Esophagus mucosa (tissue), 1 donor: ENCODE data around the gene PFDN2. TPM values are rescaled to one million over a fixed set of nuclear protein-coding genes. Genes with fewer than 3 reads are reported as not detected.

ENCODE experiments used
- ATAC-seq: fragments of 200-7000 bp; cut with Tn5 transposase; one replicate; pipeline ENCODE4 v1.9.1; 2020
- total RNA-seq: library from RNA; stranded (reverse); gene quantifications from one replicate; pipeline ENCODE4 v1.2.4, GENCODE V29; 2023
- donor health status: DM: yes; HTN: yes; CAD: no.

The PFDN2 gene
- 46.2 TPM for total RNA-seq

GRCh38 chr1:161117759-161118581 lies at the start of gene PFDN2, which contains the start of gene NIT1:
TSS of gene PFDN2 (minus strand) at chr1:161118037. CDS start at chr1:161118026, 11 bp downstream.
TSS of gene NIT1 (plus strand) at chr1:161118105. CDS start at chr1:161118177, 72 bp downstream.
- peak; percentile 71 for ATAC-seq

- no peak for ATAC-seq
Measured at GRCh38 chr1:161166669-161167548, 49.1 kb upstream of the PFDN2 start.

- peak; percentile 95 for ATAC-seq
Measured at GRCh38 chr1:161165742-161166668, 48.2 kb upstream of the PFDN2 start, which contains the start of gene PPOX. TSS of gene PPOX (plus strand) at chr1:161166426. CDS start at chr1:161166848, 422 bp downstream.

GRCh38 chr1:161164901-161165610 lies 47.2 kb upstream of the PFDN2 start:
- ATAC-seq, result no peak

GRCh38 chr1:161163793-161164192 lies 46.0 kb upstream of the PFDN2 start:
- no peak for ATAC-seq

GRCh38 chr1:161162806-161163205 lies 45.0 kb upstream of the PFDN2 start:
- ATAC-seq, result no peak

- no peak for ATAC-seq
Measured at GRCh38 chr1:161162052-161162451, 44.2 kb upstream of the PFDN2 start.

GRCh38 chr1:161161652-161162051 lies 43.8 kb upstream of the PFDN2 start:
- no peak for ATAC-seq

- no peak for ATAC-seq
Measured at GRCh38 chr1:161160671-161161145, 42.9 kb upstream of the PFDN2 start.

GRCh38 chr1:161159913-161160243 lies 42.0 kb upstream of the PFDN2 start:
- ATAC-seq, result no peak

GRCh38 chr1:161159087-161159912 lies 41.5 kb upstream of the PFDN2 start, which contains the start of gene USP21:
TSS of gene USP21 (plus strand) at chr1:161159500. CDS start at chr1:161160641, 1,141 bp downstream.
- ATAC-seq, result peak; percentile 90

- no peak for ATAC-seq
Measured at GRCh38 chr1:161158316-161159010, 40.6 kb upstream of the PFDN2 start.

GRCh38 chr1:161157867-161158266 lies 40.0 kb upstream of the PFDN2 start:
- no peak for ATAC-seq

GRCh38 chr1:161153682-161154337 lies 36.0 kb upstream of the PFDN2 start, which contains the start of gene UFC1:
TSS of gene UFC1 (plus strand) at chr1:161153978. CDS start at chr1:161153998, 20 bp downstream.
- peak; percentile 83 for ATAC-seq

- no peak for ATAC-seq
Measured at GRCh38 chr1:161153176-161153575, 35.3 kb upstream of the PFDN2 start.

- ATAC-seq, result no peak
Measured at GRCh38 chr1:161145832-161146231, 28.0 kb upstream of the PFDN2 start.

- ATAC-seq, result no peak
Measured at GRCh38 chr1:161140755-161141400, 23.0 kb upstream of the PFDN2 start.

- peak; percentile 73 for ATAC-seq
Measured at GRCh38 chr1:161139766-161140165, 21.9 kb upstream of the PFDN2 start.
